GM21737 (cell line): ENCODE data around the gene SPATA32.

Experiments
- ATAC-seq: cut with Tn5 transposase; IDR thresholded peaks from one replicate; pipeline ENCODE4 v1.9.1; 2021; ENCODE audit warnings: mild to moderate bottlenecking, moderate library complexity; ENCODE audit not compliant: unreplicated experiment

SPATA32 gene

GRCh38 chr17:45230787-45231480, 31.0 kb downstream of the SPATA32 start:
- no peak for ATAC-seq

- ATAC-seq, result no peak
Measured at GRCh38 chr17:45230410-45230786, 31.5 kb downstream of the SPATA32 start.

- ATAC-seq, result no peak
Measured at GRCh38 chr17:45229681-45230409, 32.0 kb downstream of the SPATA32 start.

- peak; percentile 27 for ATAC-seq
Measured at GRCh38 chr17:45228763-45229539, 32.9 kb downstream of the SPATA32 start.

- ATAC-seq, result no peak
Measured at GRCh38 chr17:45227926-45228762, 33.8 kb downstream of the SPATA32 start.

- ATAC-seq, result no peak
Measured at GRCh38 chr17:45227101-45227925, 34.6 kb downstream of the SPATA32 start.

- no peak for ATAC-seq
Measured at GRCh38 chr17:45226576-45226975, 35.3 kb downstream of the SPATA32 start.

- peak; percentile 36 for ATAC-seq
Measured at GRCh38 chr17:45225964-45226530, 35.8 kb downstream of the SPATA32 start.

- ATAC-seq, result no peak
Measured at GRCh38 chr17:45225051-45225700, 36.7 kb downstream of the SPATA32 start.

- ATAC-seq, result no peak
Measured at GRCh38 chr17:45224671-45225050, 37.2 kb downstream of the SPATA32 start.

- no peak for ATAC-seq
Measured at GRCh38 chr17:45223539-45224528, 38.1 kb downstream of the SPATA32 start.

GRCh38 chr17:45222996-45223538, 38.8 kb downstream of the SPATA32 start:
- ATAC-seq, result no peak

- ATAC-seq, result no peak
Measured at GRCh38 chr17:45222289-45222995, 39.5 kb downstream of the SPATA32 start.

GRCh38 chr17:45222014-45222288, 39.9 kb downstream of the SPATA32 start:
- ATAC-seq, result no peak

GRCh38 chr17:45221081-45222013, 40.5 kb downstream of the SPATA32 start, which contains the start of gene FMNL1:
Gene FMNL1 (plus strand): TSS chr17:45221885. CDS start chr17:45222125, 240 bp downstream.
- no peak for ATAC-seq

GRCh38 chr17:45220079-45220478, 41.8 kb downstream of the SPATA32 start:
- ATAC-seq, result no peak
